Tibial nerve (tissue), 4 donors: Measurements from ENCODE around the gene SEMA6A.

Source experiments
- CTCF ChIP-seq, 5 experiments: fragments of 200-600 bp in 3 of 5; fragments of 450-650 bp in 2 of 5; sonication (generic) in 3 of 5; IDR thresholded peaks; one replicate each; pipeline ENCODE4 v1.5.1; 2016 to 2019; ENCODE audit warnings: antibody characterized with exemption in 5 of 5, mild to moderate bottlenecking in 3 of 5, moderate library complexity in 2 of 5
- EP300 ChIP-seq, 2 donors: sonication (generic); formaldehyde crosslinking; IDR thresholded peaks; one replicate each; pipeline ENCODE4 v1.6.1; 2017; ENCODE audit warnings: antibody characterized with exemption in 2 of 2, mild to moderate bottlenecking in 1 of 2
- POLR2A ChIP-seq, 2 donors: fragments of 450-650 bp; IDR thresholded peaks; one replicate each; pipeline ENCODE4 v1.6.1; 2017; ENCODE audit warnings: antibody characterized with exemption in 2 of 2, mild to moderate bottlenecking in 2 of 2, moderate library complexity in 2 of 2

- TF ChIP-seq CTCF (IDR thresholded peaks at IDR 0.05) (no peak), POLR2A (IDR thresholded peaks at IDR 0.05) (no peak), EP300 (IDR thresholded peaks at IDR 0.05) (no peak)
Observed at GRCh38 chr5:116604805-116605204, 30.2 kb upstream of the SEMA6A start.
